H1 (cell line): Measurements from ENCODE around the gene TAP2. TPM values are rescaled to one million over a fixed set of nuclear protein-coding genes. Genes with fewer than 3 reads are reported as not detected.

Experiments used
- CTCF ChIA-PET: fragments of 300-600 bp; sonication (Branson Sonifier 250); formaldehyde crosslinking; loops from one replicate; lab custom pipeline; 2021; ENCODE audit not compliant: partially characterized antibody; lab: Charles Lee
- POLR2A ChIA-PET: fragments of 300-600 bp; sonication (Branson Sonifier 250); formaldehyde crosslinking; loops from one replicate; lab custom pipeline; 2021; ENCODE audit warnings: inconsistent platforms; ENCODE audit not compliant: partially characterized antibody; lab: Charles Lee
- DNase-seq, 2 experiments: peaks; one replicate each; pipeline versions ENCODE4 v3.0.0 to v3.0.0-alpha.2; 2010 to 2022; ENCODE audit warnings: low spot score in 2 of 2, low read depth in 1 of 2, mixed read lengths in 1 of 2
- FAIRE-seq: peaks from 2 replicates; lab custom pipeline; 2011; peaks lifted over from hg19 to GRCh38; lab: Jason Lieb, UNC
- H2AFZ ChIP-seq: 2 replicates; pipeline ENCODE4 v1.8.1; 2012; ENCODE audit warnings: low read length, inconsistent platforms
- H2AK5ac ChIP-seq: 2 replicates; pipeline ENCODE4 v1.6.1; 2013; ENCODE audit warnings: low read depth, low read length
- H2BK120ac ChIP-seq: replicated peaks from 2 replicates; pipeline ENCODE3; 2013; ENCODE audit warnings: low read depth, low read length, inconsistent platforms
- H2BK12ac ChIP-seq: 2 replicates; pipeline ENCODE4 v1.6.1; 2013; ENCODE audit warnings: low read depth, low read length
- H2BK15ac ChIP-seq: 2 replicates; pipeline ENCODE4 v1.6.1; 2013; ENCODE audit warnings: low read length
- H2BK20ac ChIP-seq: 2 replicates; pipeline ENCODE4 v1.6.1; 2013; ENCODE audit warnings: low read length
- H2BK5ac ChIP-seq: 2 replicates; pipeline ENCODE4 v1.6.1; 2013; ENCODE audit warnings: low read depth, low read length
- H3K14ac ChIP-seq: 2 replicates; pipeline ENCODE4 v1.6.1; 2013; ENCODE audit warnings: inconsistent platforms; ENCODE audit not compliant: insufficient read length
- H3K18ac ChIP-seq: 2 replicates; pipeline ENCODE4 v1.6.1; 2013; ENCODE audit warnings: low read length; ENCODE audit errors: extremely low read depth
- H3K23ac ChIP-seq: 2 replicates; pipeline ENCODE4 v1.6.1; 2013; ENCODE audit warnings: inconsistent platforms; ENCODE audit not compliant: insufficient read length
- H3K23me2 ChIP-seq: 2 replicates; pipeline ENCODE4 v1.6.1; 2013; ENCODE audit warnings: low read depth, low read length
- H3K27ac ChIP-seq: 2 replicates; pipeline ENCODE4 v1.6.1; 2011; ENCODE audit warnings: low read depth, low read length, inconsistent platforms
- H3K27me3 ChIP-seq, 4 experiments: replicated peaks in 1 of 4; 1 replicate in 1 of 4; 2 replicates in 3 of 4; pipeline versions ENCODE4 v1.6.1 to v1.8.1; 2011 to 2013; ENCODE audit warnings: low read length in 3 of 4, mild to moderate bottlenecking in 3 of 4, inconsistent platforms in 2 of 4, mixed read lengths in 2 of 4, moderate library complexity in 1 of 4; ENCODE audit not compliant: control insufficient read depth in 3 of 4, insufficient read depth in 3 of 4; ENCODE audit errors: extremely low read depth in 1 of 4
- H3K36me3 ChIP-seq, 4 experiments: 2 replicates each; pipeline versions ENCODE4 v1.6.1 to v1.8.1; 2011 to 2013; ENCODE audit warnings: mild to moderate bottlenecking in 4 of 4, low read length in 3 of 4, moderate library complexity in 2 of 4, control low read depth in 1 of 4, inconsistent platforms in 1 of 4; ENCODE audit not compliant: insufficient read depth in 4 of 4, control insufficient read depth in 2 of 4
- H3K4ac ChIP-seq: replicated peaks from 2 replicates; pipeline ENCODE3; 2013; ENCODE audit warnings: low read length, low read depth, mixed read lengths, inconsistent platforms; ENCODE audit not compliant: insufficient read length
- H3K4me1 ChIP-seq, 4 experiments: replicated peaks in 1 of 4; 1 replicate in 1 of 4; 2 replicates in 3 of 4; pipeline versions ENCODE4 v1.6.1 to v1.8.1; 2011 to 2013; ENCODE audit warnings: low read length in 3 of 4, inconsistent platforms in 2 of 4, mixed read lengths in 1 of 4; ENCODE audit not compliant: insufficient read depth in 4 of 4, control insufficient read depth in 3 of 4
- H3K4me2 ChIP-seq, 2 experiments: 2 replicates each; pipeline versions ENCODE4 v1.6.1 to v1.8.1; 2011 to 2013; ENCODE audit warnings: low read depth in 2 of 2, low read length in 2 of 2, control low read depth in 1 of 2, inconsistent platforms in 1 of 2, mild to moderate bottlenecking in 1 of 2; ENCODE audit not compliant: insufficient read depth in 1 of 2
- H3K4me3 ChIP-seq, 4 experiments: fragments of 200-600, 300-600 bp in 1 of 4; sonication (generic), shearing (Covaris generic), sonication (Bioruptor Twin) in 1 of 4; 2 replicates each; pipeline versions ENCODE4 v1.5.1 to v1.8.1; 2011 to 2016; ENCODE audit warnings: low read length in 4 of 4, low read depth in 3 of 4, control low read depth in 2 of 4, inconsistent platforms in 2 of 4, mild to moderate bottlenecking in 2 of 4, mixed read lengths in 1 of 4, moderate library complexity in 1 of 4; ENCODE audit not compliant: insufficient read depth in 2 of 4; ENCODE audit errors: extremely low read depth in 1 of 4
- H3K56ac ChIP-seq: replicated peaks from 2 replicates; pipeline ENCODE3; 2013; ENCODE audit warnings: low read depth, mild to moderate bottlenecking, mixed read lengths, low read length, inconsistent platforms; ENCODE audit not compliant: insufficient read length
- H3K79me1 ChIP-seq: 2 replicates; pipeline ENCODE4 v1.6.1; 2013; ENCODE audit warnings: low read depth, low read length, control low read depth
- H3K79me2 ChIP-seq, 2 experiments: 2 replicates each; pipeline versions ENCODE4 v1.6.1 to v1.8.1; 2012 to 2013; ENCODE audit warnings: low read length in 2 of 2, mild to moderate bottlenecking in 2 of 2, inconsistent platforms in 1 of 2; ENCODE audit not compliant: insufficient read depth in 2 of 2, control insufficient read depth in 1 of 2
- H3K9ac ChIP-seq, 4 experiments: replicated peaks in 1 of 4; 1 replicate in 1 of 4; 2 replicates in 3 of 4; pipeline versions ENCODE4 v1.6.1 to v1.8.1; 2011 to 2013; ENCODE audit warnings: low read depth in 3 of 4, low read length in 3 of 4, control low read depth in 2 of 4, mild to moderate bottlenecking in 2 of 4, moderate library complexity in 2 of 4, inconsistent platforms in 1 of 4; ENCODE audit errors: extremely low read depth in 1 of 4
- H3K9me3 ChIP-seq, 2 experiments: 2 replicates each; pipeline versions ENCODE4 v1.6.1 to v1.8.1; 2012 to 2013; ENCODE audit warnings: mild to moderate bottlenecking in 2 of 2, moderate library complexity in 2 of 2, control low read depth in 1 of 2, inconsistent platforms in 1 of 2, low read depth in 1 of 2, low read length in 1 of 2, mixed read lengths in 1 of 2; ENCODE audit not compliant: insufficient read depth in 2 of 2
- H4K20me1 ChIP-seq, 2 experiments: replicated peaks in 1 of 2; 2 replicates each; pipeline versions ENCODE3 to v1.8.1; 2011 to 2013; ENCODE audit warnings: inconsistent platforms in 2 of 2, low read length in 2 of 2, mild to moderate bottlenecking in 1 of 2; ENCODE audit not compliant: insufficient read depth in 2 of 2, control insufficient read depth in 1 of 2
- H4K5ac ChIP-seq: 2 replicates; pipeline ENCODE4 v1.6.1; 2013; ENCODE audit warnings: low read length, low read depth, mixed read lengths, inconsistent platforms; ENCODE audit not compliant: insufficient read length
- H4K8ac ChIP-seq: 2 replicates; pipeline ENCODE4 v1.8.0; 2013; ENCODE audit warnings: mild to moderate bottlenecking, moderate library complexity, low read length, inconsistent platforms; ENCODE audit not compliant: insufficient read depth; ENCODE audit errors: extremely low read depth
- H4K91ac ChIP-seq: replicated peaks from 2 replicates; pipeline ENCODE3; 2013; ENCODE audit warnings: low read length, mixed read lengths, inconsistent platforms; ENCODE audit not compliant: insufficient read length
- KDM1A ChIP-seq: fragments of 200-600, 300-600 bp; sonication (generic); IDR thresholded peaks from 2 replicates; pipeline ENCODE4 v1.7.1; 2016; ENCODE audit warnings: mild to moderate bottlenecking, low read length, borderline replicate concordance
- WGBS, 2 experiments: shearing (Covaris generic) in 1 of 2; methylation state at CpG; one replicate each; pipeline versions ENCODE4 v1.1.6 to v1.1.7; 2013 to 2015; ENCODE audit warnings: low lambda C conversion rate in 2 of 2, mixed read lengths in 2 of 2, inconsistent platforms in 1 of 2, low coverage in 1 of 2, missing lambda C conversion rate in 1 of 2; ENCODE audit not compliant: insufficient replicate concordance in 2 of 2, insufficient coverage in 1 of 2, insufficient read length in 1 of 2; ENCODE audit errors: extremely low coverage in 1 of 2, missing lambda C conversion rate in 1 of 2; 5-methylcytosine and 5-hydroxymethylcytosine counted together
- polyA plus RNA-seq, 7 experiments: library from polyadenylated mRNA; depleted of rRNA in 3 of 7; stranded (reverse) in 5 of 7; unstranded in 2 of 7; fragments of >200 nt in 5 of 7; fragments of 200-250 nt in 2 of 7; gene quantifications; 1 replicate in 5 of 7; 2 replicates in 1 of 7; 4 replicates in 1 of 7; pipeline versions ENCODE4 v1.2.1 to v1.2.3, GENCODE V29; 2011 to 2013; ENCODE audit warnings: missing spikeins in 2 of 7, mixed read lengths in 2 of 7
- total RNA-seq: library from RNA; stranded (reverse); fragmentation: NEBNext Ultra II Directional; extraction: Animal tissue kit (Norgen Biotek cat#: 25700); gene quantifications from 2 replicates; pipeline ENCODE4 v1.2.1, GENCODE V29; 2021

The TAP2 gene
- total and polyA plus RNA-seq, 2 of the 8 experiments (the other 6 are each of a cell fraction or from before 2014, with no cell fraction given), result 11.3 to 27.2 TPM

- TF ChIP-seq KDM1A, result no peak
- Histone ChIP-seq H3K4me3 (no peak overlapping the region), H3K9ac (no peak overlapping the region), H2BK12ac (no peak overlapping the region), H2AK5ac (no peak overlapping the region), H3K79me2 (no peaks in the 10 kb centered on the region), H2BK20ac (no peak overlapping the region), H3K18ac (no peak overlapping the region), H2BK120ac (no peak overlapping the region), H4K5ac (no peak overlapping the region), H3K36me3 (no peaks in the 10 kb centered on the region), H3K4ac (no peak overlapping the region), H3K23me2 (no peaks in the 10 kb centered on the region), H3K79me1 (no peaks in the 10 kb centered on the region), H3K4me2 (no peak overlapping the region), H2BK5ac (no peak overlapping the region), H4K20me1 (no peaks in the 10 kb centered on the region), H2AFZ (no peak overlapping the region), H2BK15ac (no peak overlapping the region), H4K8ac (no peak overlapping the region), H3K4me1 (peaks cover 0 to 3% (median 0%) of the 10 kb centered on the region in 4 experiments; a peak in 2 of 7 replicates), H3K9me3 (no peaks in the 10 kb centered on the region), H4K91ac (no peak overlapping the region), H3K27me3 (no peaks in the 10 kb centered on the region), H3K56ac (no peak overlapping the region), H3K27ac (no peak overlapping the region), H3K23ac (no peak overlapping the region), H3K14ac (no peak overlapping the region)
- WGBS, 2 experiments, result 60% methylated on average over 3 of the region's 3 CpGs; no CpG with 5 or more reads in 1 of the 2 experiments
- no peak for DNase-seq
- POLR2A ChIA-PET, result no interaction called here
- CTCF ChIA-PET, result interaction anchor here (0.6 to 1.5 kb wide), 10 partner anchors 14 to 553 kb away, joined by 3 to 5 read pairs (median 3); no protein-coding TSS in a partner anchor
- no peak for FAIRE-seq
Measured at GRCh38 chr6:32792901-32793435, 45.6 kb downstream of the TAP2 start.
